DOHH2 (cell line): ENCODE results near the gene ST3GAL2.

Experiments
- H3F3A ChIP-seq: fragments of 200-600 bp; sonication (generic), shearing (Covaris generic); 2 replicates; pipeline ENCODE4 v1.6.0; 2016; ENCODE audit warnings: antibody characterized with exemption, mild to moderate bottlenecking; ENCODE audit not compliant: control insufficient read depth, insufficient read depth
- H3K27ac ChIP-seq: fragments of 200-600 bp; sonication (generic); 2 replicates; pipeline ENCODE4 v1.5.1; 2014; ENCODE audit warnings: low read depth, mild to moderate bottlenecking, low read length, moderate library complexity
- H3K27me3 ChIP-seq: fragments of 200-600 bp; sonication (generic); 2 replicates; pipeline ENCODE4 v1.6.1; 2014; ENCODE audit warnings: mild to moderate bottlenecking, low read length, mixed read lengths; ENCODE audit not compliant: control insufficient read depth
- H3K36me3 ChIP-seq: fragments of 200-600 bp; sonication (generic); 2 replicates; pipeline ENCODE4 v1.6.1; 2014; ENCODE audit warnings: mild to moderate bottlenecking, low read length, moderate library complexity, mixed read lengths; ENCODE audit not compliant: control insufficient read depth
- H3K4me1 ChIP-seq: fragments of 200-600 bp; sonication (generic); 2 replicates; pipeline ENCODE4 v1.6.1; 2014; ENCODE audit warnings: mild to moderate bottlenecking, low read length, mixed read lengths; ENCODE audit not compliant: control insufficient read depth
- H3K4me2 ChIP-seq: fragments of 200-600 bp; sonication (generic); 2 replicates; pipeline ENCODE4 v1.6.0; 2014; ENCODE audit warnings: mild to moderate bottlenecking, low read length, moderate library complexity
- H3K4me3 ChIP-seq: fragments of 200-600 bp; sonication (generic); 2 replicates; pipeline ENCODE4 v1.5.1; 2014; ENCODE audit warnings: mild to moderate bottlenecking, low read length, mixed read lengths
- H3K79me2 ChIP-seq: fragments of 200-600 bp; sonication (generic); 2 replicates; pipeline ENCODE4 v1.6.1; 2014; ENCODE audit warnings: mild to moderate bottlenecking, low read length, mixed read lengths; ENCODE audit not compliant: control insufficient read depth
- H3K9me2 ChIP-seq: fragments of 200-600 bp; sonication (generic); replicated peaks from 2 replicates; pipeline ENCODE4 v1.6.1; 2014; ENCODE audit warnings: mild to moderate bottlenecking, low read length, mixed read lengths; ENCODE audit not compliant: control insufficient read depth
- H3K9me3 ChIP-seq: fragments of 200-600 bp; sonication (generic); 2 replicates; pipeline ENCODE4 v1.6.1; 2014; ENCODE audit warnings: antibody characterized with exemption, low read length, mixed read lengths; ENCODE audit not compliant: control insufficient read depth, insufficient read depth
- H4K20me1 ChIP-seq: fragments of 200-600 bp; sonication (generic); 2 replicates; pipeline ENCODE4 v1.6.0; 2014; ENCODE audit warnings: low read depth, mild to moderate bottlenecking, antibody characterized with exemption, low read length, moderate library complexity; ENCODE audit not compliant: control insufficient read depth, insufficient read depth
- EZH2phosphoT487 ChIP-seq: fragments of 200-600 bp; sonication (generic); IDR thresholded peaks from 2 replicates; pipeline ENCODE4 v1.6.1; 2017; ENCODE audit warnings: borderline replicate concordance, mild to moderate bottlenecking, antibody characterized with exemption, low read length, moderate library complexity, mixed read lengths
- TF ChIP-seq, protein P1 (sequence below): fragments of 200-600 bp; sonication (generic); IDR thresholded peaks from one replicate; pipeline ENCODE4 v1.5.1; 2014; ENCODE audit warnings: antibody characterized with exemption, mild to moderate bottlenecking, low read depth, low read length; ENCODE audit not compliant: poor library complexity, severe bottlenecking

The ST3GAL2 gene

DNA sequence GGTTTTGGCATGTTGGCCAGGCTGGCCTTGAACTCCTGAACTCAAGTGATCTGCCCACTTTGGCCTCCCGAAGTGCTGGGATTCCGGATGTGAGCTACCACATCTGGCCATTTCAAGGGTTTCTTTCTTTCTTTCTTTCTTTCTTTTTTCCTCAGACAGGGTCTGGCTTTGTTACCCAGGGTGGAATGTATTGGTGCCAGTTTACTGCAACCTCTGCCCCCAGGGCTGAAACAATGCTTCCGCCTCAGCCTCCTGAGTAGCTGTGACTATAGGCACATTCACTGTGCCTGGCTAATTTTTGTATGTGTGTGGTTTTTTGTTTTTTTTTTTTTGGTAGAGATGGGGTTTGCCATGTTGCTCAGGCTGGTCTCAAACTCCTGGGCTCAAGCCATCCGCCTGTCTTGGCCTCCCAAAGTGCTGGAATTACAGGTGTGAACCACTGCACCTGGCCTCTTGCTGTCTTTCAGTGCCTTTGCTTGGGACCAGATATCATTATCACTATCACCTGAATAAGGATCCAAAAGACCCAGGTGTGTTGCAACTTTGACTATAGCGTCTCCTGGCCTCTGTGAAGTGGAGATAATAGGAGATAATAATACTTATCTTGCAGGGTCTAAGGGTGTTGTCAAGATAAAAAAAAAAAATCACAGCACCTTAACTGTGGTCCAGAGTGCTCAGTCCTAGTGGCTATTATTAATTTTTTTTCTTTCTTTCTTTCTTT is 18.7 kb upstream of the ST3GAL2 start:
- Histone ChIP-seq H3F3A (peaks cover 3% of the 10 kb centered on the region; the same call in 1 of the 2 replicates), H3K36me3 (no peaks in the 10 kb centered on the region), H3K27ac (no peak overlapping the region), H3K4me1 (peaks cover 19% of the 10 kb centered on the region), H4K20me1 (no peaks in the 10 kb centered on the region), H3K4me3 (no peak overlapping the region), H3K27me3 (no peaks in the 10 kb centered on the region), H3K9me3 (no peaks in the 10 kb centered on the region), H3K79me2 (no peaks in the 10 kb centered on the region), H3K4me2 (no peak overlapping the region), H3K9me2 (no peaks in the 10 kb centered on the region)
- TF ChIP-seq, protein P1, sequence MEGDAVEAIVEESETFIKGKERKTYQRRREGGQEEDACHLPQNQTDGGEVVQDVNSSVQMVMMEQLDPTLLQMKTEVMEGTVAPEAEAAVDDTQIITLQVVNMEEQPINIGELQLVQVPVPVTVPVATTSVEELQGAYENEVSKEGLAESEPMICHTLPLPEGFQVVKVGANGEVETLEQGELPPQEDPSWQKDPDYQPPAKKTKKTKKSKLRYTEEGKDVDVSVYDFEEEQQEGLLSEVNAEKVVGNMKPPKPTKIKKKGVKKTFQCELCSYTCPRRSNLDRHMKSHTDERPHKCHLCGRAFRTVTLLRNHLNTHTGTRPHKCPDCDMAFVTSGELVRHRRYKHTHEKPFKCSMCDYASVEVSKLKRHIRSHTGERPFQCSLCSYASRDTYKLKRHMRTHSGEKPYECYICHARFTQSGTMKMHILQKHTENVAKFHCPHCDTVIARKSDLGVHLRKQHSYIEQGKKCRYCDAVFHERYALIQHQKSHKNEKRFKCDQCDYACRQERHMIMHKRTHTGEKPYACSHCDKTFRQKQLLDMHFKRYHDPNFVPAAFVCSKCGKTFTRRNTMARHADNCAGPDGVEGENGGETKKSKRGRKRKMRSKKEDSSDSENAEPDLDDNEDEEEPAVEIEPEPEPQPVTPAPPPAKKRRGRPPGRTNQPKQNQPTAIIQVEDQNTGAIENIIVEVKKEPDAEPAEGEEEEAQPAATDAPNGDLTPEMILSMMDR = no peak
- TF ChIP-seq EZH2phosphoT487 = no peak

DNA sequence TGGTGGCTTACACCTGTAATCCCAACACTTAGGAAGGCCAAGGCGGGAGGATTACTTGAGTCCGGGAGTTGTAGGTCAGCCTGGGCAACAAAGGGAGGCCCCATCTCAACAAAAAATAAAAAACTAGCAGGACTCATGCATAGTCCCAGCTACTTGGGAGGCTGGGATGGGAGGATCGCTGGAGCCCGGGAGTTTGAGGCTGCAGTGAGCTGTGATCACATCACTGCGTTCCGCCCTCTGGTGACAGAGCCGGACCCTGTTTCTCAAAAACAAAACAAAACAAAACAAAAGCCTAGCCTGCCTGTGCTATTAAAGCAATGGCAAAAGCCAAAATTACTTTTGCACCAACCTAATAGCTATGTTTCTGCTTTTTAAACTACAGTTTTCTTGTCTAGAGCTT is 17.0 kb upstream of the ST3GAL2 start:
- Histone ChIP-seq H4K20me1 (no peaks in the 10 kb centered on the region), H3K4me2 (peak overlapping the region; percentile 16), H3K36me3 (no peaks in the 10 kb centered on the region), H3K27me3 (no peaks in the 10 kb centered on the region), H3F3A (peaks cover 3% of the 10 kb centered on the region; the same call in 1 of the 2 replicates), H3K27ac (no peak overlapping the region), H3K4me1 (peaks cover 19% of the 10 kb centered on the region), H3K9me3 (no peaks in the 10 kb centered on the region), H3K9me2 (no peaks in the 10 kb centered on the region), H3K4me3 (no peak overlapping the region), H3K79me2 (no peaks in the 10 kb centered on the region)
- TF ChIP-seq, protein P1 = peak; percentile 22
- TF ChIP-seq EZH2phosphoT487 = no peak

DNA sequence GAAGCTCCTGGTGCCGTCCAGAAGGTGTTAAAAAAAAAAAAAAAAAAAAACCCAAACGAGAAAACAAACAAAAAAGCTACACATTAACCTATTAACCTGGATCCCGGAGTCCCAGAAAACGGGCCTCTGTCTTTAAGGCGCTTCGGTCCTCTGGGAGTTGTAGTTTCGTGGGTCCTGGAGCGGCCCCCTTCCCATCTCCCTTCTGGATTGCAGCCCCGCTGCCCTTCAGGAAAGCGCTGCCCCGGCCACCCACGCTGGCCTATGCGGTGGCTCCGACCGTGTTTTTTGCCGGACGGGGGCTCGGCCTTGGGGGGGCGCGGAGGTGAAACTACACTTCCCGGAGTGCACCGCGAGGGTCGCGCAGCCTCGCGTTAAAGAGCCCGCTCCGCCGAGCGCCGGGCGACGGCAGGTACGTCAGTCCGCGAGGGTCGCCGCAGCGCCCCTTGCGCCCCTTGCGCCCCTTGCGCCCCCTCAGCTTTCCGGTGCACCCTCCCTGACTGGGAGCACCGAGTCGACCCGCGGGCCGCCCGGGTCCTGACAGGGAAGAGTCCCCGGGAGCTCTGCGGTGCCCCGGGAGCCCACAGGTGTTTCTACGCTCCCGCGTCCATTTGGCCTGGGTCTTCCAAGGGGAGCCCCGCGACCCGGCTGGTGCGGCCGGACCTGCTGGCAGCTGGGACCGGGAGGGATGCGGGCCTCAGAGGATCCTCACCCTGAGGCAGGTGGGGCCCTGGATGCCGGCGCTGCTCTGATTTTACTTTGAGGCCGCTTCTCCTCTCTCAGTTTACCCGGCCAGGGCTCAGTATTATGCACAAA is 15.5 kb upstream of the ST3GAL2 start, which contains the start of gene FCSK:
FCSK (plus strand) TSS at position 374 of the 813 bp plus-strand sequence. CDS start 8,596 bp downstream, outside the sequence.
- Histone ChIP-seq H3K4me2 (peak within 1 kb of the TSS; percentile 65), H3K4me1 (peaks cover 19% of the 10 kb centered on the region), H3K79me2 (no peaks in the 10 kb centered on the region), H3K4me3 (peak within 1 kb of the TSS; percentile 82), H4K20me1 (no peaks in the 10 kb centered on the region), H3K9me2 (no peaks in the 10 kb centered on the region), H3K36me3 (no peaks in the 10 kb centered on the region), H3K9me3 (no peaks in the 10 kb centered on the region), H3F3A (peaks cover 3% of the 10 kb centered on the region; the same call in 1 of the 2 replicates), H3K27me3 (no peaks in the 10 kb centered on the region), H3K27ac (peak within 1 kb of the TSS; percentile 74)
- no peak for TF ChIP-seq EZH2phosphoT487
- TF ChIP-seq, protein P1 = peak; percentile 62
